Lower leg skin (tissue), 4 donors: ENCODE data around the gene SERINC4. TPM values are rescaled to one million over a fixed set of nuclear protein-coding genes. Genes with fewer than 3 reads are reported as not detected.

ENCODE experiments used
- DNase-seq, 2 donors: peaks; one replicate each; pipeline ENCODE4 v3.0.0-alpha.2; 2019; ENCODE audit warnings: low spot score in 2 of 2
- H3K4me3 ChIP-seq: fragments of 200-600 bp; sonication (generic); 2 replicates; pipeline ENCODE4 v1.5.1; 2017; ENCODE audit warnings: mild to moderate bottlenecking, low read depth; ENCODE audit not compliant: poor library complexity, severe bottlenecking
- POLR2A ChIP-seq, 2 donors: fragments of 450-650 bp; IDR thresholded peaks; one replicate each; pipeline ENCODE4 v1.6.1; 2016 to 2017; ENCODE audit warnings: antibody characterized with exemption in 2 of 2, mild to moderate bottlenecking in 1 of 2, moderate library complexity in 1 of 2
- WGBS, 2 donors: methylation state at CpG; one replicate each; pipeline ENCODE4 v1.1.5; 2018; 5-methylcytosine and 5-hydroxymethylcytosine counted together
- intact Hi-C: fragments of 100-400 bp; cut with DNase I; formaldehyde crosslinking; loops from one replicate; pipeline ENCODE4 v1.15.0; 2023; ENCODE audit warnings: low total_unique reads
- total RNA-seq, 4 donors: library from RNA; depleted of rRNA; stranded (reverse); fragments of >200 nt; gene quantifications; one replicate each; pipeline ENCODE4 v1.1.0, GENCODE V29; 2016
- TF ChIP-seq, protein P1 (sequence below), 3 donors: fragments of 450-650 bp; IDR thresholded peaks; one replicate each; pipeline ENCODE4 v1.5.1; 2016; ENCODE audit warnings: antibody characterized with exemption in 3 of 3, mild to moderate bottlenecking in 3 of 3, moderate library complexity in 2 of 3

The SERINC4 gene
- total RNA-seq, 4 donors from 2014 or later, result not detected

GRCh38 chr15:43796566-43796965, 3.5 kb downstream of the SERINC4 start:
- intact Hi-C loops, result no loop called here
- WGBS, 2 donors, result 84 to 86% methylated on average over 3 of the region's 3 CpGs
- no peak for DNase-seq
- TF ChIP-seq, protein P1, sequence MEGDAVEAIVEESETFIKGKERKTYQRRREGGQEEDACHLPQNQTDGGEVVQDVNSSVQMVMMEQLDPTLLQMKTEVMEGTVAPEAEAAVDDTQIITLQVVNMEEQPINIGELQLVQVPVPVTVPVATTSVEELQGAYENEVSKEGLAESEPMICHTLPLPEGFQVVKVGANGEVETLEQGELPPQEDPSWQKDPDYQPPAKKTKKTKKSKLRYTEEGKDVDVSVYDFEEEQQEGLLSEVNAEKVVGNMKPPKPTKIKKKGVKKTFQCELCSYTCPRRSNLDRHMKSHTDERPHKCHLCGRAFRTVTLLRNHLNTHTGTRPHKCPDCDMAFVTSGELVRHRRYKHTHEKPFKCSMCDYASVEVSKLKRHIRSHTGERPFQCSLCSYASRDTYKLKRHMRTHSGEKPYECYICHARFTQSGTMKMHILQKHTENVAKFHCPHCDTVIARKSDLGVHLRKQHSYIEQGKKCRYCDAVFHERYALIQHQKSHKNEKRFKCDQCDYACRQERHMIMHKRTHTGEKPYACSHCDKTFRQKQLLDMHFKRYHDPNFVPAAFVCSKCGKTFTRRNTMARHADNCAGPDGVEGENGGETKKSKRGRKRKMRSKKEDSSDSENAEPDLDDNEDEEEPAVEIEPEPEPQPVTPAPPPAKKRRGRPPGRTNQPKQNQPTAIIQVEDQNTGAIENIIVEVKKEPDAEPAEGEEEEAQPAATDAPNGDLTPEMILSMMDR (IDR thresholded peaks at IDR 0.05), result no peak
- no peak for TF ChIP-seq POLR2A (IDR thresholded peaks at IDR 0.05)
- H3K4me3 ChIP-seq, result no peak overlapping the region

DNA sequence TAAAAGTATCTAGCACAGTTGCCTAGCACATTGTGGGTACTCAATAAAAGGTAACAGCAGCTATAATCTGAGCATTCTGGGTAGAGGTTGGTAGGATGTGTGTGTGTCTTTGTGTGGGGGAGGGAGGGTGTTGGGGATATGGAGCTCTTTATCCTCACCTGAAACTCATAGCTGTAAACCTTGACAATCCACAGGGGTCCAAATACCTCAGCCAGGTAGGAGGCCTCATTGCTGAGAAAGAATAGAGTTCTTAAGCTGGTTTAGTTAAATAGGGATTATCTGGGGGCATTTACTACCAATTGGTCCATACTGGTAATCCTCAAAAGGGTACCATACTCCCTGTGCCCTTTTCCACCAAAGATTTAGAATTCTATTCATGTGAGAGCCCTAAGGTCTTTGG, 4.0 kb downstream of the SERINC4 start:
- TF ChIP-seq, protein P1 (IDR thresholded peaks at IDR 0.05), result no peak
- TF ChIP-seq POLR2A (IDR thresholded peaks at IDR 0.05), result no peak
- DNase-seq, result no peak
- intact Hi-C loops, result no loop called here
- no peak overlapping the region for H3K4me3 ChIP-seq

DNA sequence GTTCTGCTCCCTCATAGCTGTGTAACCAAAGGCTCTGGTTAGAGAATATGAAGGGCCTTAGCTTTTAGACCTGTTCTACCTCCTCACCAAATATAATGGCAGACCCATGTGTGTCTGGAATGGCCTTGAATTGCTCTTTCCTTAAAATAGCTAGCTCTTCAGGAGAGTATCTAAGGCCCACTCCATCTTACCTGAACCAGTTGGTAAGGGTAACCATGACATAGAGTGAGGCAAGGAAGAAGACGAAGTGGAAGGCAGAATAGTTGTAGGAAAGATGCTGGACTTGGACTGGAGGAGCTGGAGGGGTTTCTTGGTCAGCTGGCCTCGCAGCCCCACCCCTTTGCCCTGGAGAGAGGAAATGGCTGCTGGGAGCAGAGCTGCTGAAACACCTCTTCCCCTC, 4.8 kb downstream of the SERINC4 start:
- intact Hi-C loops, result no loop called here
- H3K4me3 ChIP-seq, result no peak overlapping the region
- TF ChIP-seq, protein P1 (IDR thresholded peaks at IDR 0.05), result no peak
- no peak for TF ChIP-seq POLR2A (IDR thresholded peaks at IDR 0.05)
- no peak for DNase-seq
- 84 to 96% methylated on average over 2 of the region's 2 CpGs for WGBS, 2 donors

- no peak overlapping the region for H3K4me3 ChIP-seq
- intact Hi-C loops, result no loop called here
- no peak for TF ChIP-seq POLR2A (IDR thresholded peaks at IDR 0.05)
- TF ChIP-seq, protein P1 (IDR thresholded peaks at IDR 0.05), result no peak
- 80 to 82% methylated on average over 9 of the region's 9 CpGs for WGBS, 2 donors
- DNase-seq, result no peak
Measured at GRCh38 chr15:43794269-43795037, 5.6 kb downstream of the SERINC4 start.

- no peak for DNase-seq
- intact Hi-C loops, result no loop called here
- H3K4me3 ChIP-seq, result no peak overlapping the region
- TF ChIP-seq POLR2A (IDR thresholded peaks at IDR 0.05), result no peak
- TF ChIP-seq, protein P1 (IDR thresholded peaks at IDR 0.05), result no peak
- WGBS, 2 donors, result 73 to 76% methylated on average over 10 of the region's 10 CpGs
Measured at GRCh38 chr15:43793647-43794046, 6.4 kb downstream of the SERINC4 start.
